GM12878 (cell line): Measurements from ENCODE around the gene GMDS. TPM values are rescaled to one million over a fixed set of nuclear protein-coding genes. Genes with fewer than 3 reads are reported as not detected.

Source experiments
- ATAC-seq: fragments of 200-7000 bp; cut with Tn5 transposase; 3 replicates; pipeline ENCODE4 v1.9.1; 2020; ENCODE audit warnings: mild to moderate bottlenecking, moderate library complexity
- BruUV-seq: library from RNA; stranded (reverse); fragments of 400-500 nt; replicated peaks from 2 replicates; lab custom pipeline; 2021; lab: Mats Ljungman, UMichigan
- CTCF ChIA-PET: fragments of 300-600 bp; sonication (Branson Sonifier 250); formaldehyde crosslinking; extraction: SDS; loops from one replicate; lab custom pipeline; 2021; ENCODE audit warnings: inconsistent platforms; lab: Yijun Ruan, JAX
- POLR2A ChIA-PET: fragments of 350-600 bp; formaldehyde crosslinking; extraction: SDS; loops from one replicate; lab custom pipeline; 2021; ENCODE audit warnings: inconsistent platforms; lab: Charles Lee
- RAD21 ChIA-PET: fragments of 300-600 bp; sonication (Branson Sonifier 250); formaldehyde crosslinking; loops from one replicate; lab custom pipeline; 2023; ENCODE audit warnings: antibody characterized with exemption; ENCODE audit not compliant: unreplicated experiment; lab: Charles Lee
- SMC1A ChIA-PET: fragments of 300-600 bp; sonication (Branson Sonifier 250); formaldehyde crosslinking; loops from one replicate; lab custom pipeline; 2023; ENCODE audit not compliant: unreplicated experiment, uncharacterized antibody; lab: Charles Lee
- DNase-seq: peaks from one replicate; pipeline ENCODE4 v3.0.0-alpha.2; 2011; ENCODE audit warnings: low read depth, low spot score
- FAIRE-seq: peaks from 3 replicates; lab custom pipeline; 2011; peaks lifted over from hg19 to GRCh38; lab: Jason Lieb, UNC
- H2AFZ ChIP-seq: 2 replicates; pipeline ENCODE4 v1.6.0; 2011; ENCODE audit warnings: low read depth, low read length, control low read depth; ENCODE audit not compliant: control insufficient read depth
- H3K27ac ChIP-seq: 2 replicates; pipeline ENCODE4 v1.5.1; 2011; ENCODE audit warnings: control low read depth; ENCODE audit not compliant: control insufficient read depth, insufficient read depth
- H3K27me3 ChIP-seq, 2 experiments: replicated peaks in 1 of 2; 2 replicates each; pipeline versions ENCODE4 v1.6.0 to v1.6.1; 2011; ENCODE audit warnings: low read length in 1 of 2; ENCODE audit not compliant: control insufficient read depth in 2 of 2, insufficient read depth in 2 of 2
- H3K36me3 ChIP-seq, 2 experiments: 2 replicates each; pipeline ENCODE4 v1.5.1; 2011; ENCODE audit warnings: low read length in 1 of 2; ENCODE audit not compliant: control insufficient read depth in 2 of 2, insufficient read depth in 2 of 2
- H3K4me1 ChIP-seq: 2 replicates; pipeline ENCODE4 v1.6.1; 2011; ENCODE audit warnings: mild to moderate bottlenecking, low read length, moderate library complexity, mixed read lengths; ENCODE audit not compliant: control insufficient read depth, insufficient read depth
- H3K4me2 ChIP-seq: 2 replicates; pipeline ENCODE4 v1.6.0; 2011; ENCODE audit warnings: control low read depth; ENCODE audit not compliant: control insufficient read depth, insufficient read depth
- H3K4me3 ChIP-seq: fragments of 200-600 bp; sonication (generic); 2 replicates; pipeline ENCODE4 v1.5.1; 2016
- H3K79me2 ChIP-seq: 2 replicates; pipeline ENCODE4 v1.6.0; 2011; ENCODE audit warnings: low read length; ENCODE audit not compliant: control insufficient read depth, insufficient read depth
- H3K9ac ChIP-seq: 2 replicates; pipeline ENCODE4 v1.8.0; 2011; ENCODE audit warnings: low read length, control low read depth, mixed read lengths; ENCODE audit not compliant: control insufficient read depth, insufficient read depth
- H3K9me3 ChIP-seq: replicated peaks from 3 replicates; pipeline ENCODE4 v1.5.1; 2011; ENCODE audit warnings: mild to moderate bottlenecking, low read length; ENCODE audit not compliant: control insufficient read depth, insufficient read depth
- H4K20me1 ChIP-seq: 2 replicates; pipeline ENCODE4 v1.6.0; 2011; ENCODE audit not compliant: control insufficient read depth, insufficient read depth
- E4F1 ChIP-seq: fragments of 450-650 bp; IDR thresholded peaks from 2 replicates; pipeline ENCODE4 v1.6.1; 2018; ENCODE audit warnings: borderline replicate concordance, mild to moderate bottlenecking; ENCODE audit not compliant: partially characterized antibody
- EP300 ChIP-seq, 2 experiments: fragments of 150-350 bp in 1 of 2; IDR thresholded peaks; 2 replicates each; pipeline ENCODE4 v1.6.1; 2011 to 2012; ENCODE audit warnings: low read depth in 2 of 2, low read length in 2 of 2, borderline replicate concordance in 1 of 2, improper control_type of control experiment in 1 of 2, inconsistent platforms in 1 of 2; ENCODE audit not compliant: control insufficient read depth in 1 of 2
- HDAC2 ChIP-seq: fragments of 200-600 bp; sonication (generic); IDR thresholded peaks from 2 replicates; pipeline ENCODE4 v1.6.1; 2017
- NFIC ChIP-seq: IDR thresholded peaks from 2 replicates; pipeline ENCODE4 v1.6.1; 2012; ENCODE audit warnings: low read depth, mild to moderate bottlenecking, inconsistent platforms, low read length, moderate library complexity
- NFYA ChIP-seq: IDR thresholded peaks from 2 replicates; pipeline ENCODE4 v1.6.1; 2011; ENCODE audit warnings: low read depth, mild to moderate bottlenecking, low read length, improper control_type of control experiment, borderline replicate concordance
- RCOR1 ChIP-seq: conservative IDR thresholded peaks from 2 replicates; pipeline ENCODE4 v1.6.1; 2012; ENCODE audit warnings: low read depth, low read length, improper control_type of control experiment
- RELB ChIP-seq: fragments of 450-650 bp; IDR thresholded peaks from 2 replicates; pipeline ENCODE4 v1.6.1; 2017; ENCODE audit warnings: low read depth, mild to moderate bottlenecking, moderate library complexity
- SKIL ChIP-seq: fragments of 450-650 bp; IDR thresholded peaks from 2 replicates; pipeline ENCODE4 v1.6.1; 2017; ENCODE audit warnings: mild to moderate bottlenecking, low read depth, inconsistent platforms; ENCODE audit not compliant: poor library complexity, severe bottlenecking
- SUPT20H ChIP-seq: IDR thresholded peaks from 2 replicates; pipeline ENCODE4 v1.6.1; 2011; ENCODE audit warnings: low read depth, mild to moderate bottlenecking, low read length, moderate library complexity, borderline replicate concordance; ENCODE audit not compliant: control insufficient read depth
- WGBS: methylation state at CpG from one replicate; pipeline ENCODE4 v1.1.6; 2016; ENCODE audit warnings: low lambda C conversion rate; ENCODE audit not compliant: insufficient replicate concordance, insufficient coverage; ENCODE audit errors: missing lambda C conversion rate; 5-methylcytosine and 5-hydroxymethylcytosine counted together
- in situ Hi-C: fragments of 300-500 bp; cut with MboI; formaldehyde crosslinking; loops from 9 replicates; pipeline ENCODE4 v1.14.3; 2018; ENCODE audit warnings: mixed read lengths
- intact Hi-C: fragments of 100-400 bp; cut with micrococcal nuclease; formaldehyde crosslinking; loops from one replicate; pipeline ENCODE4 v1.14.2; 2022; ENCODE audit not compliant: unreplicated experiment
- polyA plus RNA-seq, 11 experiments: library from polyadenylated mRNA; depleted of rRNA in 4 of 11; unstranded in 6 of 11; stranded (reverse) in 5 of 11; fragments of >200 nt; fragmentation: Nextera tagmentation in 4 of 11; fragmentation: Illumina TruSeq in 1 of 11; extraction: Ambion mirVana in 4 of 11; extraction: Trizol in 1 of 11; gene quantifications; 1 replicate in 1 of 11; 2 replicates in 10 of 11; pipeline versions ENCODE4 v1.2.1 to v1.2.3, GENCODE V29; 2011 to 2016; ENCODE audit warnings: inconsistent platforms in 2 of 11, missing spikeins in 2 of 11, low read depth in 1 of 11
- total RNA-seq, 4 experiments: library from RNA; depleted of rRNA in 3 of 4; stranded (reverse); fragments of >200 nt in 3 of 4; fragmentation: Illumina TruSeq in 1 of 4; extraction: Trizol in 1 of 4; gene quantifications; 2 replicates each; pipeline versions ENCODE4 v1.2.1 to v1.2.3, GENCODE V29; 2013 to 2021

Gene GMDS
- total and polyA plus RNA-seq, 10 of the 15 experiments (the other 5 are each of a cell fraction or from before 2014, with no cell fraction given) = 0.61 to 53.8 (median 29.3) TPM

- no peaks in the 10 kb centered on the region for H3K27me3 ChIP-seq
- H3K9ac ChIP-seq = no peak overlapping the region
- intact Hi-C loops = no loop called here
- H4K20me1 ChIP-seq = peaks cover 13% of the 10 kb centered on the region
- BruUV-seq = no TSS peak
- H3K4me2 ChIP-seq = no peak overlapping the region
- peaks cover 18% of the 10 kb centered on the region for H3K4me1 ChIP-seq
- in situ Hi-C loops = no loop called here
- H3K79me2 ChIP-seq = 0 out of 2 replicates have a peak, but pooled peaks cover 1% of the 10 kb centered on the region
- no peaks in the 10 kb centered on the region for H3K9me3 ChIP-seq
- H3K4me3 ChIP-seq = no peak overlapping the region
- DNase-seq = no peak
- H2AFZ ChIP-seq = no peak overlapping the region
- no peak for TF ChIP-seq SUPT20H
- TF ChIP-seq SKIL = no peak
- no peak for TF ChIP-seq RELB
- TF ChIP-seq EP300 (IDR thresholded peaks at IDR 0.05; ENCODE audit: borderline replicate concordance in 1 of 2, control insufficient read depth in 1 of 2, low read depth in 2 of 2, low read length in 2 of 2) = no peak
- no peak for TF ChIP-seq E4F1
- no peak for TF ChIP-seq HDAC2
- no peak for TF ChIP-seq RCOR1
- no peak for TF ChIP-seq NFYA
- TF ChIP-seq NFIC = no peak
- ATAC-seq = no peak
- SMC1A ChIA-PET = interaction anchor here (1.1 kb wide), 1 partner anchor 9 kb away, joined by 3 read pairs; no protein-coding TSS in a partner anchor
- RAD21 ChIA-PET = no interaction called here
- H3K27ac ChIP-seq = no peak overlapping the region
- WGBS = over 99% methylated on average over 7 of the region's 7 CpGs
- no peak for FAIRE-seq
- CTCF ChIA-PET = interaction anchor here (1.2 kb wide), 1 partner anchor 10 kb away, joined by 4 read pairs; no protein-coding TSS in a partner anchor
- H3K36me3 ChIP-seq = no peaks in the 10 kb centered on the region
- POLR2A ChIA-PET = no interaction called here
Observed at GRCh38 chr6:2184700-2185455, 60.5 kb downstream of the GMDS start.
